Stimulated activated CD8-positive, alpha-beta memory T cell treated with anti-CD3 and anti-CD28 coated beads, Interleukin-7, amount 100 ng/mL, for 24 hours (primary cell): ENCODE results near the gene SBNO1.
"Not testable (repeated sequence)": the region's sequence is repeated elsewhere in the genome, so short reads cannot be mapped to it uniquely, and the experiment has no call there.

Experiments used
- DNase-seq: peaks from one replicate; pipeline ENCODE4 v3.0.0-alpha.2; 2020; ENCODE audit warnings: low read depth

The SBNO1 gene

GRCh38 chr12:123270214-123271000 is 94.2 kb downstream of the SBNO1 start:
- no peak for DNase-seq

GRCh38 chr12:123269896-123270213 is 94.8 kb downstream of the SBNO1 start:
- DNase-seq: no peak

- no peak for DNase-seq
These were observed 95.2 kb downstream of the SBNO1 start for GRCh38 chr12:123269395-123269892.

- DNase-seq: no peak
These were observed 95.8 kb downstream of the SBNO1 start for GRCh38 chr12:123268850-123269249.

- DNase-seq: no peak
These were observed 96.4 kb downstream of the SBNO1 start for GRCh38 chr12:123267991-123268843.

GRCh38 chr12:123267335-123267920 is 97.2 kb downstream of the SBNO1 start:
- no peak for DNase-seq

- no peak for DNase-seq
These were observed 97.9 kb downstream of the SBNO1 start for GRCh38 chr12:123266679-123267277.

GRCh38 chr12:123265851-123266678 is 98.6 kb downstream of the SBNO1 start:
- no peak for DNase-seq

GRCh38 chr12:123264642-123265041 is 100.0 kb downstream of the SBNO1 start:
- no peak for DNase-seq

- DNase-seq: no peak
These were observed 101.3 kb downstream of the SBNO1 start for GRCh38 chr12:123263196-123263817.

GRCh38 chr12:123261196-123261595 is 103.5 kb downstream of the SBNO1 start:
- DNase-seq: no peak

GRCh38 chr12:123260081-123260480 is 104.6 kb downstream of the SBNO1 start:
- DNase-seq: no peak

- no peak for DNase-seq
These were observed 106.1 kb downstream of the SBNO1 start for GRCh38 chr12:123258593-123258992.

- no peak for DNase-seq
These were observed 109.7 kb downstream of the SBNO1 start for GRCh38 chr12:123254853-123255446.

- DNase-seq: no peak
These were observed 110.8 kb downstream of the SBNO1 start for GRCh38 chr12:123253641-123254459.

- not testable (repeated sequence) for DNase-seq
These were observed 112.3 kb downstream of the SBNO1 start for GRCh38 chr12:123252365-123252764.

- DNase-seq: no peak
These were observed 113.1 kb downstream of the SBNO1 start for GRCh38 chr12:123251403-123252076.

GRCh38 chr12:123250471-123251383 is 113.9 kb downstream of the SBNO1 start:
- DNase-seq: no peak
